Spleen (tissue), 11 donors: Measurements from ENCODE around the gene HHAT. TPM values are rescaled to one million over a fixed set of nuclear protein-coding genes. Genes with fewer than 3 reads are reported as not detected.

Experiments
- DNase-seq: peaks from one replicate; pipeline ENCODE4 v3.0.0-alpha.2; 2020
- H3K27ac ChIP-seq, 8 donors: fragments of 200-600 bp; sonication (generic) in 7 of 8; 1 replicate in 4 of 8; 2 replicates in 4 of 8; pipeline versions ENCODE4 v1.5.0 to v1.8.0; 2016 to 2021; ENCODE audit warnings: inconsistent platforms in 4 of 8, mild to moderate bottlenecking in 4 of 8, moderate library complexity in 1 of 8
- H3K27me3 ChIP-seq, 7 donors: fragments of 200-600 bp; sonication (generic) in 6 of 7; replicated peaks in 1 of 7; 1 replicate in 4 of 7; 2 replicates in 3 of 7; pipeline versions ENCODE4 v1.5.0 to v1.8.0; 2016 to 2021; ENCODE audit warnings: inconsistent platforms in 3 of 7, mild to moderate bottlenecking in 1 of 7
- H3K36me3 ChIP-seq, 6 donors: fragments of 200-600 bp; sonication (generic) in 5 of 6; 1 replicate in 4 of 6; 2 replicates in 2 of 6; pipeline versions ENCODE4 v1.5.0 to v1.8.0; 2016 to 2021; ENCODE audit warnings: inconsistent platforms in 2 of 6
- H3K4me1 ChIP-seq, 6 donors: fragments of 200-600 bp; sonication (generic) in 5 of 6; 1 replicate in 3 of 6; 2 replicates in 3 of 6; pipeline versions ENCODE4 v1.5.0 to v1.8.0; 2016 to 2021; ENCODE audit warnings: inconsistent platforms in 3 of 6
- H3K4me3 ChIP-seq, 8 donors: fragments of 200-600 bp; sonication (generic) in 7 of 8; 1 replicate in 4 of 8; 2 replicates in 4 of 8; pipeline versions ENCODE4 v1.5.0 to v1.8.0; 2016 to 2021; ENCODE audit warnings: inconsistent platforms in 4 of 8, mild to moderate bottlenecking in 4 of 8, moderate library complexity in 2 of 8
- H3K9me3 ChIP-seq, 8 donors: fragments of 200-600 bp; sonication (generic) in 7 of 8; 1 replicate in 4 of 8; 2 replicates in 4 of 8; pipeline versions ENCODE4 v1.5.0 to v1.8.0; 2016 to 2021; ENCODE audit warnings: inconsistent platforms in 4 of 8
- CTCF ChIP-seq, 11 experiments: fragments of 200-600 bp in 7 of 11; fragments of 450-650 bp in 4 of 11; sonication (generic) in 4 of 11; IDR thresholded peaks in 8 of 11; conservative IDR thresholded peaks in 3 of 11; 1 replicate in 7 of 11; 2 replicates in 4 of 11; pipeline versions ENCODE4 v1.4.0 to v1.8.0; 2016 to 2021; ENCODE audit warnings: antibody characterized with exemption in 11 of 11, inconsistent platforms in 4 of 11, mild to moderate bottlenecking in 1 of 11
- POLR2A ChIP-seq, 3 donors: fragments of 450-650 bp; IDR thresholded peaks; one replicate each; pipeline ENCODE4 v1.5.1; 2017; ENCODE audit warnings: antibody characterized with exemption in 3 of 3, mild to moderate bottlenecking in 1 of 3
- POLR2AphosphoS5 ChIP-seq, 3 donors: sonication (generic); formaldehyde crosslinking; IDR thresholded peaks; one replicate each; pipeline ENCODE4 v1.5.1; 2017; ENCODE audit warnings: antibody characterized with exemption in 3 of 3
- WGBS, 5 donors: extraction: QIAGEN DNeasy Blood & Tissue Kit in 3 of 5; methylation state at CpG; one replicate each; pipeline versions ENCODE4 v1.1.5 to v1.1.7; 2013 to 2018; 5-methylcytosine and 5-hydroxymethylcytosine counted together
- intact Hi-C: fragments of 100-400 bp; cut with DNase I; formaldehyde crosslinking; loops from one replicate; pipeline ENCODE4 v1.15.0; 2023; ENCODE audit warnings: low total_unique reads
- polyA plus RNA-seq, 3 donors: library from polyadenylated mRNA; stranded (reverse); fragments of 200-250 nt; gene quantifications; one replicate each; pipeline ENCODE4 v1.2.1, GENCODE V29; 2013
- total RNA-seq, 7 donors: library from RNA; depleted of rRNA in 3 of 7; stranded (reverse); fragments of >200 nt in 3 of 7; fragmentation: NEBNext Ultra II Directional in 4 of 7; extraction: Animal tissue kit (Norgen Biotek cat#: 25700) in 4 of 7; gene quantifications; one replicate each; pipeline versions ENCODE4 v1.1.0 to v1.2.1, GENCODE V29; 2016 to 2021
- donor health status: healthy with polysubstance abuse.
- donor health status: DM: no; HTN: no; CAD: no; lungs with moderate emphysema.
- donor health status: DM: no; HTN: no; CAD: no.
- donor health status: Bipolar disorder and iron deficiency.
- donor health status: healthy.
- donor health status: DM: no; HTN: no; CAD: no.
- donor health status: DM: yes; HTN: yes; CAD: no.

Gene HHAT
- total and polyA plus RNA-seq, 10 donors: 1.3 to 8.8 (median 4.7) TPM

- Histone ChIP-seq H3K9me3 (peaks cover 0 to 17% (median 9%) of the 10 kb centered on the region in 8 donors), H3K4me3 (no peak overlapping the region), H3K4me1 (no peaks in the 10 kb centered on the region), H3K27me3 (no peaks in the 10 kb centered on the region), H3K36me3 (peaks cover 0 to 13% (median 0%) of the 10 kb centered on the region in 6 donors), H3K27ac (no peak overlapping the region)
- TF ChIP-seq POLR2AphosphoS5 (IDR thresholded peaks at IDR 0.05) (no peak), CTCF (IDR thresholded peaks at IDR 0.05 in 8 of 11, conservative IDR thresholded peaks at IDR 0.05 in 3 of 11) (no peak), POLR2A (IDR thresholded peaks at IDR 0.05) (no peak)
- intact Hi-C loops: no loop called here
- no peak for DNase-seq
- WGBS, 5 donors: 90 to 100% (median 93%) methylated on average over 1 of the region's 1 CpG
Measured at GRCh38 chr1:210591214-210591613, 262.5 kb downstream of the HHAT start.

GRCh38 chr1:210594605-210595004 is 265.9 kb downstream of the HHAT start:
- TF ChIP-seq POLR2A (IDR thresholded peaks at IDR 0.05) (no peak), POLR2AphosphoS5 (IDR thresholded peaks at IDR 0.05) (no peak), CTCF (IDR thresholded peaks at IDR 0.05 in 8 of 11, conservative IDR thresholded peaks at IDR 0.05 in 3 of 11) (no peak)
- 47 to 69% (median 55%) methylated on average over 3 of the region's 3 CpGs for WGBS, 5 donors
- H3K9me3 ChIP-seq: peaks cover 0 to 17% (median 7%) of the 10 kb centered on the region in 8 donors
- no peaks in the 10 kb centered on the region for H3K4me1 ChIP-seq
- peaks cover 0 to 4% (median 0%) of the 10 kb centered on the region in 6 donors for H3K36me3 ChIP-seq
- no peak overlapping the region for H3K27ac ChIP-seq
- no peak for DNase-seq
- intact Hi-C loops: no loop called here
- H3K27me3 ChIP-seq: no peaks in the 10 kb centered on the region
- no peak overlapping the region for H3K4me3 ChIP-seq

GRCh38 chr1:210596641-210597040 is 267.9 kb downstream of the HHAT start:
- TF ChIP-seq CTCF (IDR thresholded peaks at IDR 0.05 in 8 of 11, conservative IDR thresholded peaks at IDR 0.05 in 3 of 11) (no peak), POLR2AphosphoS5 (IDR thresholded peaks at IDR 0.05) (no peak), POLR2A (IDR thresholded peaks at IDR 0.05) (no peak)
- peaks cover 0 to 6% (median 0%) of the 10 kb centered on the region in 8 donors for H3K9me3 ChIP-seq
- WGBS, 5 donors: 76 to 94% (median 89%) methylated on average over 2 of the region's 2 CpGs
- H3K36me3 ChIP-seq: no peaks in the 10 kb centered on the region
- no peak overlapping the region for H3K27ac ChIP-seq
- no peaks in the 10 kb centered on the region for H3K4me1 ChIP-seq
- no peaks in the 10 kb centered on the region for H3K27me3 ChIP-seq
- intact Hi-C loops: no loop called here
- DNase-seq: no peak
- no peak overlapping the region for H3K4me3 ChIP-seq

- WGBS, 5 donors: 21 to 56% (median 43%) methylated on average over 1 of the region's 1 CpG
- H3K4me1 ChIP-seq: no peaks in the 10 kb centered on the region
- H3K27ac ChIP-seq: no peak overlapping the region
- H3K36me3 ChIP-seq: no peaks in the 10 kb centered on the region
- H3K27me3 ChIP-seq: no peaks in the 10 kb centered on the region
- TF ChIP-seq POLR2AphosphoS5 (IDR thresholded peaks at IDR 0.05): no peak
- no peak for TF ChIP-seq CTCF (IDR thresholded peaks at IDR 0.05 in 8 of 11, conservative IDR thresholded peaks at IDR 0.05 in 3 of 11)
- no peak for TF ChIP-seq POLR2A (IDR thresholded peaks at IDR 0.05)
- no peak for DNase-seq
- H3K4me3 ChIP-seq: no peak overlapping the region
- H3K9me3 ChIP-seq: peaks cover 0 to 6% (median 0%) of the 10 kb centered on the region in 8 donors
- intact Hi-C loops: no loop called here
Measured at GRCh38 chr1:210597555-210598134, 268.9 kb downstream of the HHAT start.
